HG02763 (cell line): Measurements from ENCODE around the gene ARHGEF40.

Experiments
- ATAC-seq: cut with Tn5 transposase; IDR thresholded peaks from one replicate; pipeline ENCODE4 v1.9.1; 2021; ENCODE audit warnings: mild to moderate bottlenecking, moderate library complexity; ENCODE audit not compliant: unreplicated experiment

ARHGEF40 gene

DNA sequence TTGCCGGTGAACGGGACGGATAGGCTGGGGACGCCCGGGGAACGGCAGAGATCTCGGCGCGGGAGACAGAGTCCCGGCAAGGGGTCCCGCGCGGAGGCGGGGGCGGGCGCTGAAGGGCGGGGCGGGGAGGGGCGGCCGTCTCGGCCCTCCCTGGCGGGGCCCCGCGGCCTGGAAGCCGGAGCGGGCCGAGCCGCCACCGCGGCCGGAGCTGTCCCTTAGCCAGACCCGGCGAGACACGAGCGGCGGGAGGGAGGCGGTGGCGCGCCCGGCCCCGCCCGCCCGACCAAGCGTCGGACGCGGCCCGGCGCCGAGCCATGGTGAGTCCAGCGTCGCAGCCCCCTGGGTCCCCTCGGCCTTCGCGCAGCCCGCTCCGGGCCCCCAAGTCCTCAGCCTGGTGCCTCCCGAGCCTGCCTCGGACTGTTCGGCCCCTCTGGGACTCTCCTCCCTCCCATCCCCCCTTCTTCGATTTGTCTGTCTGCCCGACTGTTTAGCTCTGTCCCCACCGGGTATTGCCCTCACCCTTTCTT, at the start of gene ARHGEF40:
Gene ARHGEF40, plus strand, starts transcription at position 222 of the 527 bp plus-strand sequence. Its CDS starts 93 bp downstream, at position 315.
- ATAC-seq: no peak

- no peak for ATAC-seq
Measured at GRCh38 chr14:21020977-21021545, 49.0 kb upstream of the ARHGEF40 start.

DNA sequence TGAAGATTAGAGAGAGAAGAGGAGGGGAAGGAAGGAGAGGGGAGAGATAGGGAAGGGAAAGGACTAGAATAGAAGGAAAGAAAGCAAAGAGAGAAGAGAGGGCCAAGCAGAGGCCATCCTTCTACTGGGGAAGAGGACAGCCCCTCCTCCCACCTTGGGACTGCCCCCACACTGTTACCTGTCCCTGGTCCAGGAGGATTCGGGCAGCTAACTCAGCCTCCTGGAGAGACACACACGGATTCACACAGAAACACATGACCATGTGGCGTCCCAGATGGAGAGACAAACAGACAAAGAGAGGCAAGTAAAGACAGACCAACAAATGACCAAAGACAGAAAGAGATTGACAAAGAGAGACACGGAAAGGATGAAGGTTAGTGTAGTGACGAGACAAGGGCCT, 47.4 kb upstream of the ARHGEF40 start:
- no peak for ATAC-seq

- no peak for ATAC-seq
Measured at GRCh38 chr14:21023174-21023573, 46.9 kb upstream of the ARHGEF40 start.

GRCh38 chr14:21023817-21024584, 46.1 kb upstream of the ARHGEF40 start:
- no peak for ATAC-seq

GRCh38 chr14:21024585-21025370, 45.3 kb upstream of the ARHGEF40 start, which contains the start of gene NDRG2:
NDRG2 (minus strand) TSS chr14:21025061; CDS start chr14:21023315, 1,746 bp downstream.
- ATAC-seq: no peak

GRCh38 chr14:21025371-21026273, 44.5 kb upstream of the ARHGEF40 start:
- ATAC-seq: no peak

GRCh38 chr14:21026274-21026987, 43.7 kb upstream of the ARHGEF40 start:
- no peak for ATAC-seq

- ATAC-seq: no peak
Measured at GRCh38 chr14:21026988-21027315, 43.2 kb upstream of the ARHGEF40 start.

GRCh38 chr14:21029917-21030316, 40.2 kb upstream of the ARHGEF40 start, which contains the start of gene TPPP2:
TPPP2 (plus strand) TSS chr14:21030217; CDS start chr14:21030582, 365 bp downstream.
- ATAC-seq: no peak

DNA sequence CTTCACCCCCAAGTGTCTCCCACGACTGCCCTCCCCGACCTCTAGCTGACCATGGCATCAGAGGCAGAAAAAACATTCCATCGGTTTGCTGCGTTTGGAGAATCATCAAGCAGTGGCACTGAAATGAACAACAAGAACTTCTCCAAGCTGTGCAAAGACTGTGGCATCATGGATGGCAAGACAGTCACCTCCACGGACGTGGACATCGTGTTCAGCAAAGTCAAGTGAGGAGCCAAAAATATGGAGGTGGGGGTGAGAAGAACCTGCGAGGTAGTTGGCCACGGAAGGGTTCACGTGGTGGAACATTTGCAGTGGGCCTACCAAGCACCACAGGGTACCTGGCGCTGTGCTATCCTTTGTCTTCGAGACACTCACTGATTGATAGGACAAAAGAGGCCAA, 39.6 kb upstream of the ARHGEF40 start:
- ATAC-seq: no peak

- no peak for ATAC-seq
Measured at GRCh38 chr14:21032326-21033132, 37.6 kb upstream of the ARHGEF40 start.

DNA sequence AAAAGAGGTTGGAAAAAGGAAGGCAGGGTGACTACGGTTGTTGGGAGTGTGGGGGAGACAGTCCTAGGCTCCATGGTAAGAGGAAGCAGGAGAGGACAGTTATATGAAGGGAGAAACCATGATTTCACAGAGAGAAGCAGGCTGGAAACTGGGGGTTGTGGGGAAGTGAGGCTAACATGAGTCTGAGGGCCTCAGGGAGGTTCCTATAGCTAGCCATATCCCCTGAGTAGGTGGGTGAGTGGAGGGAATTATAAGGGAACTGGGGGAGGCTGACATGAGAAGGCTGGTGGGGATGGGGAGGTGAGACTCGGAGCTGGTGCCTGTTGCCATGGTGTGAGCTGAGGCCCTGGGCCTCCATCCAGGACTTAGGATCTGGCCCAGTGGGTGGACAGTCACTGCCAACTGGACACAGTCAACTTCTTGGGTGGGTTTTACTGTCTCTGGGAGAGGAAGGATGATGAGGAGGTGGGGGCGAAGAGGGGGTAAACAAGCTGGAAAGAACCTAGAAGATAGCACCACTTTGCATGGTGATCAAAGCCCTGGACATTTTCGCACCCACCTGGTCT, 36.9 kb upstream of the ARHGEF40 start:
- no peak for ATAC-seq

GRCh38 chr14:21034707-21035106, 35.4 kb upstream of the ARHGEF40 start, which contains the start of gene RNASE13:
RNASE13 (minus strand) TSS chr14:21034807; CDS start chr14:21034288, 519 bp downstream.
- ATAC-seq: no peak

DNA sequence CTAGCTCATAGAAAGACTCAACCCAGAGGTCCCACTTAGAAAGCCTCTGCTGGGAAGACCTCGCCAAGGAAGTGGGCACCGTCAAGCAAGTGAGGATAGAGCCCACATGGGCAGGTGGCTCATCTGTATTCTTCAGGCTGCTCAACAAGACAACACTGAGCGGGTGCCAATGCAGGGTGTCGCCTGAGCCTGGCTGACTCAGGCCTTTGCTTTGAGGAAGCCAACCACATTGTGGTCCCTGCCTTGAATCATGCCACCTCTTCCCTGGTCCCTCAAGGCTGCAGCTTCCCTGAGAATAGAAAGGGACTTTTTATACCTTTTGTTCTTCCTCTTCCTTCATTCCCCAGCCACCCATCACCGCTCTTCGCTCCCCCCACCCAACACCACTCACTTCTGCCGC, 33.4 kb upstream of the ARHGEF40 start:
- ATAC-seq: no peak

GRCh38 chr14:21037156-21037555, 32.9 kb upstream of the ARHGEF40 start:
- ATAC-seq: no peak

- no peak for ATAC-seq
Measured at GRCh38 chr14:21038441-21039422, 31.4 kb upstream of the ARHGEF40 start.
